ENCODE measurements around the gene CLEC4G. TPM values are rescaled to one million over a fixed set of nuclear protein-coding genes. Genes with fewer than 3 reads are reported as not detected.
A peak's percentile ranks its signal among the peaks of the same experiment; 100 is the strongest.

Gene CLEC4G
- total RNA-seq, 4 donors from 2014 or later: 0.55 to 1.1 TPM; not detected in 2

DNA sequence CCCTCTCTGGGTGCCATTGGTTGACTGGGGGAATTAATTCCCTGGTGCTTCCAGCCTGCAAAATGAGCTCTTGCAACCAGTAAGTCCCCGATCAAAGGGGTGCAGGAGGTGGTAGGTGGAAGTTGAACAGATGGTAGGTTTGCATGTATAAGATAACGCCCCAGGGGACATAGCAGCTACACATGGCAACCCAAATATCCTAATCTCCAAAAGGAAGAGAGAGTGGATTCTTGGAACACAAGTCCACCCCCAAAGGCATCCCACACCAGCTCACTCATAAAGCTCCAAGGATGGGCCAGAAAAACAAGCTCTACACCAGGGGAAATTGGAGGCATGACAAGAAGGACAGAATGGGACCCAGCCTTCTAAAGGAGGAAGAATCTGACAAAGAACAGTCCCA lies 10.7 kb upstream of the CLEC4G start:
- in situ Hi-C loops (cut with MboI; ENCODE audit: low pct_ligation_motif_present in 1 of 4, low pct_unique_long_range_greater_than_20kb in 1 of 4, low sequenced_read_pairs in 3 of 4): no loop called here
- Histone ChIP-seq H3K27ac (no peak overlapping the region), H3K9me3 (no peaks in the 10 kb centered on the region), H3K4me3 (no peak overlapping the region), H3K27me3 (peaks cover 8% of the 10 kb centered on the region), H3K4me1 (no peaks in the 10 kb centered on the region), H3K36me3 (no peaks in the 10 kb centered on the region)
- intact Hi-C loops (cut with DNase I; ENCODE audit: low total_unique reads): no loop called here
- 69 to 100% methylated on average over 1 to 2 of the region's 2 CpGs for whole genome bisulfite sequencing, 2 donors (ENCODE audit: low coverage in 1 of 2)
- TF ChIP-seq EP300 (IDR thresholded peaks at IDR 0.05; ENCODE audit: low read depth): no peak
- no peak for TF ChIP-seq POLR2A (IDR thresholded peaks at IDR 0.05)
- TF ChIP-seq POLR2AphosphoS5 (IDR thresholded peaks at IDR 0.05): no peak
- TF ChIP-seq CTCF (IDR thresholded peaks at IDR 0.05): no peak
- no peak for DNase-seq

GRCh38 chr19:7740682-7741054 lies 8.8 kb upstream of the CLEC4G start:
- Histone ChIP-seq H3K36me3 (no peaks in the 10 kb centered on the region), H3K4me3 (no peak overlapping the region), H3K4me1 (no peaks in the 10 kb centered on the region), H3K27ac (peak overlapping the region in 3 of 4 donors; percentile 14 to 25 (median 20)), H3K27me3 (no peaks in the 10 kb centered on the region), H3K9me3 (no peaks in the 10 kb centered on the region)
- DNase-seq: no peak
- TF ChIP-seq CTCF (IDR thresholded peaks at IDR 0.05) (no peak), EP300 (IDR thresholded peaks at IDR 0.05; ENCODE audit: low read depth) (no peak), POLR2A (IDR thresholded peaks at IDR 0.05) (no peak), POLR2AphosphoS5 (IDR thresholded peaks at IDR 0.05) (no peak)
- WGBS, 2 donors (ENCODE audit: low coverage in 1 of 2): 75 to 78% methylated on average over 5 to 6 of the region's 6 CpGs
- intact Hi-C loops (cut with DNase I; ENCODE audit: low total_unique reads): no loop called here
- in situ Hi-C loops (cut with MboI; ENCODE audit: low pct_ligation_motif_present in 1 of 4, low pct_unique_long_range_greater_than_20kb in 1 of 4, low sequenced_read_pairs in 3 of 4): no loop called here

GRCh38 chr19:7739801-7740681 lies 8.1 kb upstream of the CLEC4G start:
- in situ Hi-C loops (cut with MboI; ENCODE audit: low pct_ligation_motif_present in 1 of 4, low pct_unique_long_range_greater_than_20kb in 1 of 4, low sequenced_read_pairs in 3 of 4): no loop called here
- intact Hi-C loops (cut with DNase I; ENCODE audit: low total_unique reads): no loop called here

More at GRCh38 chr19:7739801-7740681, 8.1 kb upstream of the CLEC4G start:
- DNase-seq: no peak
- Histone ChIP-seq H3K27me3 (no peaks in the 10 kb centered on the region), H3K4me1 (no peaks in the 10 kb centered on the region), H3K36me3 (no peaks in the 10 kb centered on the region), H3K27ac (peak overlapping the region in 3 of 4 donors; percentile 20 to 48 (median 25)), H3K4me3 (no peak overlapping the region), H3K9me3 (no peaks in the 10 kb centered on the region)
- WGBS, 2 donors (ENCODE audit: low coverage in 1 of 2): 62 to 71% methylated on average over 4 to 19 of the region's 19 CpGs
- TF ChIP-seq POLR2AphosphoS5 (IDR thresholded peaks at IDR 0.05): no peak
- no peak for TF ChIP-seq CTCF (IDR thresholded peaks at IDR 0.05)
- TF ChIP-seq POLR2A (IDR thresholded peaks at IDR 0.05): no peak
- no peak for TF ChIP-seq EP300 (IDR thresholded peaks at IDR 0.05; ENCODE audit: low read depth)
